ENCODE measurements around the gene MRPL39.

MRPL39 gene

DNA sequence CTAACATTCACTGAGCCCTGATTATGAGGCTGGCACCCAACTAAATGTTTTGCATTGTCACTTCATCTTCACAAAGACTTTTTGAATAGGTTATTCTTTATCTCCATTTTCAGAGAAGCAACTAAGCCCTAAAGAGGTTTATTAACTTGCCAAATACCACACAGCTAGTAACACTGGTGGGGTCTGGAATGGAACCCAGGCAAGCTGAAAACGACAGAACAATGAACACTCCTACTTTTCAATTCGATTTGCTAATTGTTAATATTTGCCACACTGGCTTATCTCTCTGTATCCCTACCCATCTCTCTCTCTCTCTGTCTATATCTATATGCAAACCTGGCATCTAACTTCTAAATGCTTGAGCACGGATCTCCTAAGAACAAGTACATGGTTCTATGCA lies 40.6 kb downstream of the MRPL39 start:
- DNase-seq = no peak

DNA sequence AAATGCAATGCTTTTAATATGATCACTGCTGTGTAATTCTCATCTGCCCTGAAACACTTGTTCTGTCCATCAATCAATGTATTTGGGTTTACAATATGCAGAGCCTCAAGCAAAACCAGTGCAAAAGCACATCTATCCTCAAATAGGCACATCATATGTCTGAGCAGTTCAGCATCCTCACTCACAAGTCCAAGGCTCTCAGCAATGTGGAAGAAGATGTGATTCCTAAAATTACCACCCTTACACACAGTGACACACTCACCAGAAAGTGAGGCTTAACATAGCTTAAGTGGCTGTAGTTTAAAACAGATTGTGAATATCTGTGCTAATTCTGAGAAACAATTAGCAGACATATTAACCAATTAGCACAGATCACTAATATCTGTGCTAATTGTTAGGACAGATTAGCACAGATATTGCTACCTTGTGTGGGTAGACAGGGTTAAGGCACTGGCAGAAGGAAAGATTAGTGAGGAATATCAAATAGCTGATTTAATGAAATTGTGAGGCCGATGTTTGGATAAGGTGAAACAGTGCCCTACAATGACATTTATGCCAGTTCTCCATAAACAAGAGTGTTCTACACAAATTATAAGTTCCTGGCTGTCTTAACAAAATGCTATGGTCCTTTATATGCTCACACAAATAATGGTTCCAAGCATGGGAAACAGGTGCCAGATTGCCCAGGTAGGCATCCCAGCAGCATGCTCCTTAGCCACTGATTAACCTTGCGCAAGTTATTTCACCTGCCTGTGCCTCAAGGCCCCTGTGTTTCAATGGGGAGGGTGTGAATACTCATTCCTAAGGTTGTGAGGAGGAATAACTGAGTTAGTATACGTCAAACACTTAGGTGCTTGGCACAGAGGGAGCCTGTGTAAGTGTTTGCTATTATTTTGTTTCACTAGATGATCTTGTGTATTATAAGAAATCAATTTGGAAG lies 41.7 kb downstream of the MRPL39 start:
- DNase-seq = no peak

- DNase-seq = no peak
These were observed 42.8 kb downstream of the MRPL39 start for GRCh38 chr21:25564349-25564948.

- DNase-seq = no peak
These were observed 43.7 kb downstream of the MRPL39 start for GRCh38 chr21:25563361-25564116.

DNA sequence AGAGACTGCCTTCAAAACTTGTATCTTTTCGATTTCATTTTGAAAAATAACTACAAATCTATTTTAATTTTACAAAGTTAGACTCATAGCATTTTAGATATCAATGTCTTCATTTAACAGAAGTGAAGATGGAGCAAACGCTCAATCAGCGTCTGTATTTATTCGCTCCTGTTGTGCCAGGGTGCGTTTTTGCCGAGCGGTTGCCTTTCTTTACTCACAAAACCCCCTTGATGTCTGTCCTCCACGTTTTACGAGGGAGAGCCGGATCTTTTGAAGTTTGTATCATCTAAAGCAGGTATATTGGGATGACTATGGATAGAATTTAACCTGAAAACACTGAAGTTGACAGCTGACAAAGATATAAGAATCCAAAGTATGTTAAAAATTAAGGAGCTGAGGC lies 44.6 kb downstream of the MRPL39 start:
- no peak for DNase-seq

DNA sequence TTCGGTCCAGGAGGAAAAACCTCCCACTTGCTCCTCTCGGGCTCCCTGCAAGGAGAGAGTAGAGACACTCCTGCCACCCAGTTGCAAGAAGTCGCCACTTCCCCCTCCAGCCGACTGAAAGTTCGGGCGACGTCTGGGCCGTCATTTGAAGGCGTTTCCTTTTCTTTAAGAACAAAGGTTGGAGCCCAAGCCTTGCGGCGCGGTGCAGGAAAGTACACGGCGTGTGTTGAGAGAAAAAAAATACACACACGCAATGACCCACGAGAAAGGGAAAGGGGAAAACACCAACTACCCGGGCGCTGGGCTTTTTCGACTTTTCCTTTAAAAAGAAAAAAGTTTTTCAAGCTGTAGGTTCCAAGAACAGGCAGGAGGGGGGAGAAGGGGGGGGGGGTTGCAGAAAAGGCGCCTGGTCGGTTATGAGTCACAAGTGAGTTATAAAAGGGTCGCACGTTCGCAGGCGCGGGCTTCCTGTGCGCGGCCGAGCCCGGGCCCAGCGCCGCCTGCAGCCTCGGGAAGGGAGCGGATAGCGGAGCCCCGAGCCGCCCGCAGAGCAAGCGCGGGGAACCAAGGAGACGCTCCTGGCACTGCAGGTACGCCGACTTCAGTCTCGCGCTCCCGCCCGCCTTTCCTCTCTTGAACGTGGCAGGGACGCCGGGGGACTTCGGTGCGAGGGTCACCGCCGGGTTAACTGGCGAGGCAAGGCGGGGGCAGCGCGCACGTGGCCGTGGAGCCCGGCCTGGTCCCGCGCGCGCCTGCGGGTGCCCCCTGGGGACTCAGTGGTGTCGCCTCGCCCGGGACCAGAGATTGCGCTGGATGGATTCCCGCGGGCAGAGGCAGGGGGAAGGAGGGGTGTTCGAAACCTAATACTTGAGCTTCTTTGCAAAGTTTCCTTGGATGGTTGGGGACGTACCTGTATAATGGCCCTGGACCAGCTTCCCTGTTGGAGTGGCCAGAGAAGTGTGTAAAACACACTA lies 45.3 kb downstream of the MRPL39 start:
- DNase-seq = peak; percentile 56

- DNase-seq = no peak
These were observed 46.4 kb downstream of the MRPL39 start for GRCh38 chr21:25560891-25561290.

- no peak for DNase-seq
These were observed 47.0 kb downstream of the MRPL39 start for GRCh38 chr21:25560271-25560685.

GRCh38 chr21:25559746-25560145 lies 47.5 kb downstream of the MRPL39 start:
- DNase-seq = no peak

DNA sequence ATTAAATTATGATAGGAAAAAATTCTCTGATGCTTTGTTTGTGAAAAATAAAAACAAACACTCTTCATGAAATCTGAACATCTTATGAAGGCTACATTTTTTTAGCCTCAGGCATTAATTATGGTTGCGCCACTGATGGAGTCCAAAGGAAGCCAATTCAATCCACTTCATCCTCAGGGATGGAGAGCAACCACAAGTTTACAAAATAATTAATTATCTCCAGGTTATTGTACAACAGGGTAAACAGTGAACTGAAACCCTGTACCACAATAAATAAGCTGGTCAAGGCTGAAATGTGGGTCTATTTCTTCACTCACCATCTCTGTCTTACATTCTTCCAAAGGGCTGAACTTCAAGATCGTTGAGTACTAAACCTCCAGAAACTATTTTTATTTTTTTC lies 49.2 kb downstream of the MRPL39 start:
- no peak for DNase-seq

GRCh38 chr21:25557180-25557579 lies 50.1 kb downstream of the MRPL39 start:
- DNase-seq = no peak

GRCh38 chr21:25556091-25556490 lies 51.2 kb downstream of the MRPL39 start:
- no peak for DNase-seq

DNA sequence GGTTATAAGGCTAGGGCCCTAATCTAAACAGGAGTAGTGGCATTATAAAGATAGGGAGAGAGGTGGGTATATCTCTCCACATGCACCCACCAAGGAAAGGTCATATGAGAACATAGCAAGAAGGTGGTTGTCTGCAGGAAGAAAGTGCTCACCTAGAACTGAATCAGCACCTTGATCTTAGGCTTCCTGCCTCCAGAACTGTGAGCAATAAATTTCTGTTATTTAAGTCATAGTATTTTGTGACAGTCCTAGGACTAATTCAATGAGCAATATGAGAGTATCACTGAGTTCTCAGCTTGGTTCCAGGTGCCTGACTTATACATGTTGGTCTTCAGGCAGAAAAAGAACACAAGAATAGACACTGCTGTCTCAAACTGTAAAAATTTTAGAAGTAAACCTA lies 51.8 kb downstream of the MRPL39 start:
- no peak for DNase-seq

- no peak for DNase-seq
These were observed 54.4 kb downstream of the MRPL39 start for GRCh38 chr21:25552856-25553255.

DNA sequence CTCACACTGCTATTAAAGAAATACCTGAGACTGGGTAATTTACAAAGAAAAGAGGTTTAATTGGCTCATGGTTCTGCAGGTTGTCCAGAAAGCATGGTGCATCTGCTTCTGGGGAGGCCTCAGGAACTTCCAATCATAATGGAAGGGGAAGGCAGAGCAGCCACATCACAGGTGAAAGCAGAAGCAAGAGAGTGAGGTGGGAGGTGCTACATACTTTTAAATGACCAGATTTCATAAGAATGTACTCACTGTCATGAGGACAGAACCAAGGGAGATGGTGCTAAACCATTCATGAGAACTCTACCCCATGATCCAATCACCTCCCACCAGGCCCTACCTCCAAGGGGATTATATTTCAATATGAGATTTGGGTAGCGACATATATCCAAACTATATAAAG lies 55.7 kb downstream of the MRPL39 start:
- DNase-seq = no peak

GRCh38 chr21:25550352-25551120 lies 56.7 kb downstream of the MRPL39 start:
- DNase-seq = no peak

- DNase-seq = no peak
These were observed 66.2 kb downstream of the MRPL39 start for GRCh38 chr21:25541042-25541441.

DNA sequence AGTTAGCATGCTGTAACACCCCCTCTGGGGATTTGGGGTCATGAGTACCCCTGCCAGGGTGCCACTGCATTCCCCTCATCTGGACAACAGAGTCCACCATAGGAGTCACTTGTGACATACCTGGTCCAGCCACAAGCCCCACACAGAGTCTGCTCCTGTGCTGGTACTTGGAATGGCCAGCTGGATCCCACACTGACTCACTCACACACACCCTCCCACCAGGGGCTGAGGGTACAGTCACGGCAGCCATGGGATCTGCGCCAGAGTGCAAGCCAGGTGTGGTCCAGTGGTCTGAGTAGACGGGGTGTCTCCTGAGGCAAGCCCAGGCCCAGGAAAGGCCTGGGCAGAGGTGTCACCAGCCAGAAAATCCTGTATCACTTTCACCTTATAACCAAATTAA lies 67.7 kb downstream of the MRPL39 start:
- DNase-seq = no peak

DNA sequence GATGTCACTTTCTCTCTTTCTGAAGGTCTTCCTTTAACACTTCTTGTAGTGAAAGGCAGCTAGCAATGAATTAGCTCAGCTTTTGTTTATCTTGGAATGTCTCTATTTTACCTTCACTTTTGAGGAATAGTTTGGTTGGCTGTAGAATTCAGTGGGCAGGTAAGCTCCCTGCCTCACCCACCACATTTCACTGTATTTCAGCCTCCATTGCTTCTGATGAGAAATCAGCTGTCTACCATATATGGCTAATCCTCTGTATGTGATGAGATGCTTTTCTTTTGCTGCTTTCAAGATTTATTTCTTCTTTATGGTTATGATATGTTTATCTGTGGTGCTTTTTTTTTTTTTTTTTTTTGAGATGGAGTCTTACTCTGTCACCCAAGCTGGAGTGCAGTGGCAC lies 70.1 kb downstream of the MRPL39 start:
- DNase-seq = no peak

GRCh38 chr21:25536752-25537151 lies 70.5 kb downstream of the MRPL39 start:
- DNase-seq = no peak

- no peak for DNase-seq
These were observed 71.4 kb downstream of the MRPL39 start for GRCh38 chr21:25535849-25536248.

All from NCI-H1105 treated with DMSO at 0.1 percent for 48 hours (cell line).